Esophagus squamous epithelium (tissue), 5 donors: ENCODE data around the gene CCDC88C. TPM values are rescaled to one million over a fixed set of nuclear protein-coding genes. Genes with fewer than 3 reads are reported as not detected.

Source experiments
- DNase-seq: peaks from one replicate; lab custom pipeline; 2025; lab: John Stamatoyannopoulos, UW
- H3K27ac ChIP-seq, 4 donors: fragments of 200-600 bp; sonication (generic); one replicate each; pipeline ENCODE4 v1.5.1; 2016 to 2019; ENCODE audit warnings: mild to moderate bottlenecking in 1 of 4
- H3K27me3 ChIP-seq, 4 donors: fragments of 200-600 bp; sonication (generic); 1 replicate in 3 of 4; 2 replicates in 1 of 4; pipeline versions ENCODE4 v1.5.1 to v1.6.0; 2017 to 2021; ENCODE audit warnings: antibody characterized with exemption in 1 of 4
- H3K36me3 ChIP-seq, 3 donors: fragments of 200-600 bp; sonication (generic); one replicate each; pipeline ENCODE4 v1.5.1; 2016 to 2019
- H3K4me1 ChIP-seq, 3 donors: fragments of 200-600 bp; sonication (generic); one replicate each; pipeline ENCODE4 v1.5.1; 2017 to 2019
- H3K4me3 ChIP-seq, 4 donors: fragments of 200-600 bp; sonication (generic); 1 replicate in 3 of 4; 2 replicates in 1 of 4; pipeline ENCODE4 v1.5.1; 2016 to 2019; ENCODE audit warnings: mild to moderate bottlenecking in 2 of 4, moderate library complexity in 1 of 4
- H3K9me3 ChIP-seq, 3 donors: fragments of 200-600 bp; sonication (generic); one replicate each; pipeline ENCODE4 v1.5.1; 2016 to 2019
- CTCF ChIP-seq, 6 experiments: fragments of 450-650 bp in 4 of 6; fragments of 200-600 bp in 2 of 6; sonication (generic) in 2 of 6; IDR thresholded peaks; one replicate each; pipeline ENCODE4 v1.5.1; 2016 to 2019; ENCODE audit warnings: antibody characterized with exemption in 6 of 6, mild to moderate bottlenecking in 4 of 6, moderate library complexity in 4 of 6
- POLR2A ChIP-seq, 4 donors: fragments of 450-650 bp; IDR thresholded peaks; one replicate each; pipeline ENCODE4 v1.6.1; 2017; ENCODE audit warnings: antibody characterized with exemption in 4 of 4, mild to moderate bottlenecking in 4 of 4, moderate library complexity in 3 of 4
- WGBS, 2 donors: methylation state at CpG; one replicate each; pipeline ENCODE4 v1.1.5; 2018; 5-methylcytosine and 5-hydroxymethylcytosine counted together
- intact Hi-C: fragments of 100-400 bp; cut with DNase I; formaldehyde crosslinking; loops from one replicate; pipeline ENCODE4 v1.15.0; 2022
- total RNA-seq, 4 donors: library from RNA; depleted of rRNA; stranded (reverse); fragments of >200 nt; gene quantifications; one replicate each; pipeline ENCODE4 v1.1.0, GENCODE V29; 2016
- donor health status: DM: yes; HTN: yes; CAD: no.

The CCDC88C gene
- total RNA-seq, 4 donors from 2014 or later: 23.2 to 31.5 (median 29.9) TPM

GRCh38 chr14:91327250-91327595, 90.4 kb downstream of the CCDC88C start:
- Histone ChIP-seq H3K4me3 (no peak overlapping the region), H3K4me1 (peaks cover 3 to 77% (median 20%) of the 10 kb centered on the region in 3 donors), H3K27ac (peak overlapping the region in 2 of 4 donors; percentile 42 to 47), H3K9me3 (no peaks in the 10 kb centered on the region), H3K36me3 (peaks cover 0 to 70% (median 0%) of the 10 kb centered on the region in 3 donors), H3K27me3 (no peaks in the 10 kb centered on the region)
- intact Hi-C loops: no loop called here
- TF ChIP-seq CTCF (IDR thresholded peaks at IDR 0.05): no peak
- TF ChIP-seq POLR2A (IDR thresholded peaks at IDR 0.05): no peak
- 82% methylated on average over 4 of the region's 7 CpGs; no CpG with 5 or more reads in 1 of the 2 donors for whole genome bisulfite sequencing, 2 donors
- DNase-seq: no peak

- no peaks in the 10 kb centered on the region for H3K9me3 ChIP-seq
- H3K4me1 ChIP-seq: peaks cover 0 to 71% (median 15%) of the 10 kb centered on the region in 3 donors
- no peaks in the 10 kb centered on the region for H3K27me3 ChIP-seq
- peak overlapping the region in 2 of 4 donors; percentile 42 to 47 for H3K27ac ChIP-seq
- WGBS, 2 donors: 64 to 75% methylated on average over 2 to 14 of the region's 14 CpGs
- no peak for DNase-seq
- intact Hi-C loops: no loop called here
- peaks cover 0 to 75% (median 0%) of the 10 kb centered on the region in 3 donors for H3K36me3 ChIP-seq
- no peak overlapping the region for H3K4me3 ChIP-seq
- TF ChIP-seq POLR2A (IDR thresholded peaks at IDR 0.05) (no peak), CTCF (IDR thresholded peaks at IDR 0.05) (no peak)
Observed at GRCh38 chr14:91326514-91327249, 90.9 kb downstream of the CCDC88C start.

- WGBS, 2 donors: 64 to 84% methylated on average over 12 to 18 of the region's 20 CpGs
- peak overlapping the region in 2 of 4 donors; percentile 32 to 39 for H3K4me3 ChIP-seq
- DNase-seq: no peak
- peaks cover 0 to 81% (median 3%) of the 10 kb centered on the region in 3 donors for H3K36me3 ChIP-seq
- peaks cover 0 to 54% (median 8%) of the 10 kb centered on the region in 3 donors for H3K4me1 ChIP-seq
- peak overlapping the region; percentile 47 to 75 (median 67) for H3K27ac ChIP-seq
- TF ChIP-seq CTCF (IDR thresholded peaks at IDR 0.05): no peak
- TF ChIP-seq POLR2A (IDR thresholded peaks at IDR 0.05): no peak
- no peaks in the 10 kb centered on the region for H3K9me3 ChIP-seq
- no peaks in the 10 kb centered on the region for H3K27me3 ChIP-seq
- intact Hi-C loops: loop anchor here (2.0 kb wide), 1 partner anchor 94 kb away; no protein-coding TSS in a partner anchor
Observed at GRCh38 chr14:91324606-91325575, 92.7 kb downstream of the CCDC88C start.

- Histone ChIP-seq H3K27me3 (no peaks in the 10 kb centered on the region), H3K4me3 (peak overlapping the region; percentile 11 to 39 (median 26)), H3K36me3 (peaks cover 0 to 80% (median 3%) of the 10 kb centered on the region in 3 donors), H3K4me1 (peaks cover 0 to 54% (median 8%) of the 10 kb centered on the region in 3 donors), H3K27ac (peak overlapping the region; percentile 47 to 75 (median 67)), H3K9me3 (no peaks in the 10 kb centered on the region)
- intact Hi-C loops: loop anchor here (2.0 kb wide), 1 partner anchor 95 kb away; no protein-coding TSS in a partner anchor
- whole genome bisulfite sequencing, 2 donors: 27 to 39% methylated on average over 16 of the region's 25 CpGs
- DNase-seq: peak; percentile 55
- peak; percentile 88 to 99 (median 98) for TF ChIP-seq CTCF (IDR thresholded peaks at IDR 0.05)
- no peak for TF ChIP-seq POLR2A (IDR thresholded peaks at IDR 0.05)
Observed at GRCh38 chr14:91323671-91324605, 93.7 kb downstream of the CCDC88C start.
